H1 (cell line): ENCODE results near the gene NAXE. TPM values are rescaled to one million over a fixed set of nuclear protein-coding genes. Genes with fewer than 3 reads are reported as not detected.
A peak's percentile ranks its signal among the peaks of the same experiment; 100 is the strongest.

ENCODE experiments used
- CTCF ChIA-PET: fragments of 300-600 bp; sonication (Branson Sonifier 250); formaldehyde crosslinking; loops from one replicate; lab custom pipeline; 2021; ENCODE audit not compliant: partially characterized antibody; lab: Charles Lee
- POLR2A ChIA-PET: fragments of 300-600 bp; sonication (Branson Sonifier 250); formaldehyde crosslinking; loops from one replicate; lab custom pipeline; 2021; ENCODE audit warnings: inconsistent platforms; ENCODE audit not compliant: partially characterized antibody; lab: Charles Lee
- DNase-seq, 2 experiments: peaks; one replicate each; pipeline versions ENCODE4 v3.0.0 to v3.0.0-alpha.2; 2010 to 2022; ENCODE audit warnings: low spot score in 2 of 2, low read depth in 1 of 2, mixed read lengths in 1 of 2
- FAIRE-seq: peaks from 2 replicates; lab custom pipeline; 2011; peaks lifted over from hg19 to GRCh38; lab: Jason Lieb, UNC
- H2AFZ ChIP-seq: 2 replicates; pipeline ENCODE4 v1.8.1; 2012; ENCODE audit warnings: low read length, inconsistent platforms
- H2AK5ac ChIP-seq: 2 replicates; pipeline ENCODE4 v1.6.1; 2013; ENCODE audit warnings: low read depth, low read length
- H2BK120ac ChIP-seq: replicated peaks from 2 replicates; pipeline ENCODE3; 2013; ENCODE audit warnings: low read depth, low read length, inconsistent platforms
- H2BK12ac ChIP-seq: 2 replicates; pipeline ENCODE4 v1.6.1; 2013; ENCODE audit warnings: low read depth, low read length
- H2BK15ac ChIP-seq: 2 replicates; pipeline ENCODE4 v1.6.1; 2013; ENCODE audit warnings: low read length
- H2BK20ac ChIP-seq: 2 replicates; pipeline ENCODE4 v1.6.1; 2013; ENCODE audit warnings: low read length
- H2BK5ac ChIP-seq: 2 replicates; pipeline ENCODE4 v1.6.1; 2013; ENCODE audit warnings: low read depth, low read length
- H3K14ac ChIP-seq: 2 replicates; pipeline ENCODE4 v1.6.1; 2013; ENCODE audit warnings: inconsistent platforms; ENCODE audit not compliant: insufficient read length
- H3K18ac ChIP-seq: 2 replicates; pipeline ENCODE4 v1.6.1; 2013; ENCODE audit warnings: low read length; ENCODE audit errors: extremely low read depth
- H3K23ac ChIP-seq: 2 replicates; pipeline ENCODE4 v1.6.1; 2013; ENCODE audit warnings: inconsistent platforms; ENCODE audit not compliant: insufficient read length
- H3K23me2 ChIP-seq: 2 replicates; pipeline ENCODE4 v1.6.1; 2013; ENCODE audit warnings: low read depth, low read length
- H3K27ac ChIP-seq: 2 replicates; pipeline ENCODE4 v1.6.1; 2011; ENCODE audit warnings: low read depth, low read length, inconsistent platforms
- H3K27me3 ChIP-seq, 4 experiments: replicated peaks in 1 of 4; 1 replicate in 1 of 4; 2 replicates in 3 of 4; pipeline versions ENCODE4 v1.6.1 to v1.8.1; 2011 to 2013; ENCODE audit warnings: low read length in 3 of 4, mild to moderate bottlenecking in 3 of 4, inconsistent platforms in 2 of 4, mixed read lengths in 2 of 4, moderate library complexity in 1 of 4; ENCODE audit not compliant: control insufficient read depth in 3 of 4, insufficient read depth in 3 of 4; ENCODE audit errors: extremely low read depth in 1 of 4
- H3K36me3 ChIP-seq, 4 experiments: 2 replicates each; pipeline versions ENCODE4 v1.6.1 to v1.8.1; 2011 to 2013; ENCODE audit warnings: mild to moderate bottlenecking in 4 of 4, low read length in 3 of 4, moderate library complexity in 2 of 4, control low read depth in 1 of 4, inconsistent platforms in 1 of 4; ENCODE audit not compliant: insufficient read depth in 4 of 4, control insufficient read depth in 2 of 4
- H3K4ac ChIP-seq: replicated peaks from 2 replicates; pipeline ENCODE3; 2013; ENCODE audit warnings: low read length, low read depth, mixed read lengths, inconsistent platforms; ENCODE audit not compliant: insufficient read length
- H3K4me1 ChIP-seq, 4 experiments: replicated peaks in 1 of 4; 1 replicate in 1 of 4; 2 replicates in 3 of 4; pipeline versions ENCODE4 v1.6.1 to v1.8.1; 2011 to 2013; ENCODE audit warnings: low read length in 3 of 4, inconsistent platforms in 2 of 4, mixed read lengths in 1 of 4; ENCODE audit not compliant: insufficient read depth in 4 of 4, control insufficient read depth in 3 of 4
- H3K4me2 ChIP-seq, 2 experiments: 2 replicates each; pipeline versions ENCODE4 v1.6.1 to v1.8.1; 2011 to 2013; ENCODE audit warnings: low read depth in 2 of 2, low read length in 2 of 2, control low read depth in 1 of 2, inconsistent platforms in 1 of 2, mild to moderate bottlenecking in 1 of 2; ENCODE audit not compliant: insufficient read depth in 1 of 2
- H3K4me3 ChIP-seq, 4 experiments: fragments of 200-600, 300-600 bp in 1 of 4; sonication (generic), shearing (Covaris generic), sonication (Bioruptor Twin) in 1 of 4; 2 replicates each; pipeline versions ENCODE4 v1.5.1 to v1.8.1; 2011 to 2016; ENCODE audit warnings: low read length in 4 of 4, low read depth in 3 of 4, control low read depth in 2 of 4, inconsistent platforms in 2 of 4, mild to moderate bottlenecking in 2 of 4, mixed read lengths in 1 of 4, moderate library complexity in 1 of 4; ENCODE audit not compliant: insufficient read depth in 2 of 4; ENCODE audit errors: extremely low read depth in 1 of 4
- H3K56ac ChIP-seq: replicated peaks from 2 replicates; pipeline ENCODE3; 2013; ENCODE audit warnings: low read depth, mild to moderate bottlenecking, mixed read lengths, low read length, inconsistent platforms; ENCODE audit not compliant: insufficient read length
- H3K79me1 ChIP-seq: 2 replicates; pipeline ENCODE4 v1.6.1; 2013; ENCODE audit warnings: low read depth, low read length, control low read depth
- H3K79me2 ChIP-seq, 2 experiments: 2 replicates each; pipeline versions ENCODE4 v1.6.1 to v1.8.1; 2012 to 2013; ENCODE audit warnings: low read length in 2 of 2, mild to moderate bottlenecking in 2 of 2, inconsistent platforms in 1 of 2; ENCODE audit not compliant: insufficient read depth in 2 of 2, control insufficient read depth in 1 of 2
- H3K9ac ChIP-seq, 4 experiments: replicated peaks in 1 of 4; 1 replicate in 1 of 4; 2 replicates in 3 of 4; pipeline versions ENCODE4 v1.6.1 to v1.8.1; 2011 to 2013; ENCODE audit warnings: low read depth in 3 of 4, low read length in 3 of 4, control low read depth in 2 of 4, mild to moderate bottlenecking in 2 of 4, moderate library complexity in 2 of 4, inconsistent platforms in 1 of 4; ENCODE audit errors: extremely low read depth in 1 of 4
- H3K9me3 ChIP-seq, 2 experiments: 2 replicates each; pipeline versions ENCODE4 v1.6.1 to v1.8.1; 2012 to 2013; ENCODE audit warnings: mild to moderate bottlenecking in 2 of 2, moderate library complexity in 2 of 2, control low read depth in 1 of 2, inconsistent platforms in 1 of 2, low read depth in 1 of 2, low read length in 1 of 2, mixed read lengths in 1 of 2; ENCODE audit not compliant: insufficient read depth in 2 of 2
- H4K20me1 ChIP-seq, 2 experiments: replicated peaks in 1 of 2; 2 replicates each; pipeline versions ENCODE3 to v1.8.1; 2011 to 2013; ENCODE audit warnings: inconsistent platforms in 2 of 2, low read length in 2 of 2, mild to moderate bottlenecking in 1 of 2; ENCODE audit not compliant: insufficient read depth in 2 of 2, control insufficient read depth in 1 of 2
- H4K5ac ChIP-seq: 2 replicates; pipeline ENCODE4 v1.6.1; 2013; ENCODE audit warnings: low read length, low read depth, mixed read lengths, inconsistent platforms; ENCODE audit not compliant: insufficient read length
- H4K8ac ChIP-seq: 2 replicates; pipeline ENCODE4 v1.8.0; 2013; ENCODE audit warnings: mild to moderate bottlenecking, moderate library complexity, low read length, inconsistent platforms; ENCODE audit not compliant: insufficient read depth; ENCODE audit errors: extremely low read depth
- H4K91ac ChIP-seq: replicated peaks from 2 replicates; pipeline ENCODE3; 2013; ENCODE audit warnings: low read length, mixed read lengths, inconsistent platforms; ENCODE audit not compliant: insufficient read length
- EGR1 ChIP-seq: IDR thresholded peaks from 2 replicates; pipeline ENCODE4 v1.6.1; 2011; ENCODE audit warnings: low read depth, low read length, borderline replicate concordance
- GABPA ChIP-seq: IDR thresholded peaks from 2 replicates; pipeline ENCODE4 v1.6.1; 2011; ENCODE audit warnings: mild to moderate bottlenecking, low read length, moderate library complexity, borderline replicate concordance; ENCODE audit not compliant: insufficient read depth
- HDAC6 ChIP-seq: IDR thresholded peaks from one replicate; pipeline ENCODE4 v1.7.1; 2012; ENCODE audit warnings: low read depth, mild to moderate bottlenecking, inconsistent platforms, low read length, moderate library complexity
- JUN ChIP-seq: IDR thresholded peaks from 2 replicates; pipeline ENCODE4 v1.6.1; 2011; ENCODE audit warnings: low read depth, mild to moderate bottlenecking, improper control_type of control experiment, low read length
- KDM4A ChIP-seq: IDR thresholded peaks from one replicate; pipeline ENCODE4 v1.7.1; 2012; ENCODE audit warnings: low read depth, mild to moderate bottlenecking, moderate library complexity, low read length, inconsistent platforms; ENCODE audit not compliant: severe bottlenecking
- NRF1 ChIP-seq: IDR thresholded peaks from 2 replicates; pipeline ENCODE4 v1.6.1; 2011; ENCODE audit warnings: mild to moderate bottlenecking, low read depth, low read length, improper control_type of control experiment
- RNF2 ChIP-seq: fragments of 200-900, 300-1000 bp; sonication (generic); IDR thresholded peaks from 2 replicates; pipeline ENCODE4 v1.7.1; 2016; ENCODE audit warnings: borderline replicate concordance, low read depth, mild to moderate bottlenecking, antibody characterized with exemption, low read length; ENCODE audit not compliant: poor library complexity, severe bottlenecking; ENCODE audit errors: missing control alignments
- SP1 ChIP-seq: IDR thresholded peaks from 2 replicates; pipeline ENCODE4 v1.6.1; 2011; ENCODE audit warnings: low read depth, low read length
- SP4 ChIP-seq: IDR thresholded peaks from 2 replicates; pipeline ENCODE4 v1.6.1; 2012; ENCODE audit warnings: low read length, inconsistent platforms
- WGBS, 2 experiments: shearing (Covaris generic) in 1 of 2; methylation state at CpG; one replicate each; pipeline versions ENCODE4 v1.1.6 to v1.1.7; 2013 to 2015; ENCODE audit warnings: low lambda C conversion rate in 2 of 2, mixed read lengths in 2 of 2, inconsistent platforms in 1 of 2, low coverage in 1 of 2, missing lambda C conversion rate in 1 of 2; ENCODE audit not compliant: insufficient replicate concordance in 2 of 2, insufficient coverage in 1 of 2, insufficient read length in 1 of 2; ENCODE audit errors: extremely low coverage in 1 of 2, missing lambda C conversion rate in 1 of 2; 5-methylcytosine and 5-hydroxymethylcytosine counted together
- polyA plus RNA-seq, 7 experiments: library from polyadenylated mRNA; depleted of rRNA in 3 of 7; stranded (reverse) in 5 of 7; unstranded in 2 of 7; fragments of >200 nt in 5 of 7; fragments of 200-250 nt in 2 of 7; gene quantifications; 1 replicate in 5 of 7; 2 replicates in 1 of 7; 4 replicates in 1 of 7; pipeline versions ENCODE4 v1.2.1 to v1.2.3, GENCODE V29; 2011 to 2013; ENCODE audit warnings: missing spikeins in 2 of 7, mixed read lengths in 2 of 7
- total RNA-seq: library from RNA; stranded (reverse); fragmentation: NEBNext Ultra II Directional; extraction: Animal tissue kit (Norgen Biotek cat#: 25700); gene quantifications from 2 replicates; pipeline ENCODE4 v1.2.1, GENCODE V29; 2021

NAXE gene
- total and polyA plus RNA-seq, 2 of the 8 experiments (the other 6 are each of a cell fraction or from before 2014, with no cell fraction given) = 73.1 to 74.3 TPM

- Histone ChIP-seq H3K14ac (no peak overlapping the region), H3K4me1 (peaks cover 0 to 17% (median 5%) of the 10 kb centered on the region in 4 experiments; a peak in 6 of 7 replicates), H3K4me2 (no peak overlapping the region), H4K5ac (no peak overlapping the region), H2AFZ (no peak overlapping the region), H2AK5ac (no peak overlapping the region), H3K27me3 (no peaks in the 10 kb centered on the region), H3K79me1 (no peaks in the 10 kb centered on the region), H3K79me2 (no peaks in the 10 kb centered on the region)
- TF ChIP-seq SP4 (no peak), JUN (no peak), RNF2 (no peak), KDM4A (no peak), GABPA (no peak), NRF1 (no peak), HDAC6 (no peak), EGR1 (no peak), SP1 (no peak)
- TF ChIP-seq, all 59 proteins: peak for 0
- Histone ChIP-seq H4K20me1 (no peaks in the 10 kb centered on the region), H2BK120ac (no peak overlapping the region), H3K36me3 (no peaks in the 10 kb centered on the region), H2BK12ac (0 out of 2 replicates have a peak overlapping the region, but pooled peaks have one; percentile 3), H2BK20ac (no peak overlapping the region), H3K18ac (no peak overlapping the region), H3K56ac (no peak overlapping the region), H3K9ac (no peak overlapping the region), H4K8ac (no peak overlapping the region), H3K4me3 (no peak overlapping the region), H2BK15ac (no peak overlapping the region), H2BK5ac (no peak overlapping the region), H3K23ac (no peak overlapping the region), H3K9me3 (no peaks in the 10 kb centered on the region), H3K27ac (no peak overlapping the region), H3K23me2 (peaks cover 3% of the 10 kb centered on the region), H3K4ac (no peak overlapping the region), H4K91ac (no peak overlapping the region)
- no peak for FAIRE-seq
- POLR2A ChIA-PET = interaction anchor here (1.1 to 1.9 kb wide), 6 partner anchors 7 to 38 kb away, joined by 3 to 10 read pairs (median 4); no protein-coding TSS in a partner anchor
- WGBS, 2 experiments = 61% methylated on average over 4 of the region's 4 CpGs; no CpG with 5 or more reads in 1 of the 2 experiments
- DNase-seq = no peak
- CTCF ChIA-PET = interaction anchor here (0.7 to 4.7 kb wide), 22 partner anchors 7 to 492 kb away, joined by 3 to 35 read pairs (median 5); partner anchors contain the start of genes GPATCH4 and HAPLN2
Observed at GRCh38 chr1:156586323-156586722, 5.3 kb upstream of the NAXE start.
